Upper lobe of left lung (tissue), 4 donors: ENCODE data around the gene CPTP.

Experiments used
- CTCF ChIP-seq, 6 experiments: fragments of 450-650 bp in 4 of 6; fragments of 200-600 bp in 2 of 6; sonication (generic) in 2 of 6; IDR thresholded peaks; one replicate each; pipeline ENCODE4 v1.5.1; 2016 to 2019; ENCODE audit warnings: antibody characterized with exemption in 6 of 6
- EP300 ChIP-seq, 4 donors: sonication (generic); formaldehyde crosslinking; IDR thresholded peaks; one replicate each; pipeline ENCODE4 v1.5.1; 2017; ENCODE audit warnings: antibody characterized with exemption in 4 of 4, control low read depth in 2 of 4

GRCh38 chr1:1342584-1343115 is 18.0 kb downstream of the CPTP start:
- TF ChIP-seq EP300 (IDR thresholded peaks at IDR 0.05) = no peak
- TF ChIP-seq CTCF (IDR thresholded peaks at IDR 0.05) = no peak
